DND-41 (cell line): Measurements from ENCODE around the gene HMGXB3.

Source experiments
- ATAC-seq: fragments of 200-7000 bp; cut with Tn5 transposase; 3 replicates; pipeline ENCODE4 v1.9.1; 2021; ENCODE audit warnings: low read depth; ENCODE audit not compliant: insufficient read depth
- DNase-seq: peaks from one replicate; pipeline ENCODE4 v3.0.0-alpha.2; 2020
- H2AFZ ChIP-seq: 2 replicates; pipeline ENCODE4 v1.6.0; 2012; ENCODE audit warnings: low read depth, low read length
- H3K27ac ChIP-seq: 2 replicates; pipeline ENCODE4 v1.5.1; 2012; ENCODE audit warnings: low read length, inconsistent platforms
- H3K27me3 ChIP-seq: fragments of 200-600 bp; sonication (generic); 2 replicates; pipeline ENCODE4 v1.6.0; 2012; ENCODE audit warnings: low read length, mild to moderate bottlenecking, inconsistent platforms; ENCODE audit not compliant: insufficient read depth, poor library complexity
- H3K36me3 ChIP-seq: 2 replicates; pipeline ENCODE4 v1.5.1; 2012; ENCODE audit warnings: low read length, inconsistent platforms; ENCODE audit not compliant: insufficient read depth
- H3K4me1 ChIP-seq: 2 replicates; pipeline ENCODE4 v1.5.1; 2012; ENCODE audit warnings: mild to moderate bottlenecking, low read length; ENCODE audit not compliant: insufficient read depth
- H3K4me2 ChIP-seq: 2 replicates; pipeline ENCODE4 v1.6.0; 2012; ENCODE audit warnings: mild to moderate bottlenecking, moderate library complexity, low read length, inconsistent platforms; ENCODE audit not compliant: insufficient read depth
- H3K4me3 ChIP-seq, 2 experiments: fragments of 200-600 bp in 1 of 2; shearing (Covaris generic) in 1 of 2; 2 replicates each; pipeline ENCODE4 v1.5.1; 2012 to 2016; ENCODE audit warnings: inconsistent platforms in 2 of 2, low read length in 2 of 2, mild to moderate bottlenecking in 2 of 2, low read depth in 1 of 2, moderate library complexity in 1 of 2
- H3K79me2 ChIP-seq: 2 replicates; pipeline ENCODE4 v1.6.0; 2012; ENCODE audit warnings: low read length, inconsistent platforms; ENCODE audit not compliant: insufficient read depth
- H3K9ac ChIP-seq: 2 replicates; pipeline ENCODE4 v1.6.0; 2012; ENCODE audit warnings: low read depth, mild to moderate bottlenecking, inconsistent platforms, low read length, moderate library complexity
- H3K9me3 ChIP-seq: 2 replicates; pipeline ENCODE4 v1.5.1; 2012; ENCODE audit warnings: low read length, moderate library complexity, mild to moderate bottlenecking, inconsistent platforms; ENCODE audit not compliant: insufficient read depth, severe bottlenecking
- H4K20me1 ChIP-seq: 2 replicates; pipeline ENCODE4 v1.6.0; 2012; ENCODE audit warnings: low read length; ENCODE audit not compliant: insufficient read depth
- EZH2 ChIP-seq: IDR thresholded peaks from 3 replicates; pipeline ENCODE4 v1.6.1; 2012; ENCODE audit warnings: borderline replicate concordance, low read depth, mild to moderate bottlenecking, moderate library complexity, low read length, inconsistent platforms; ENCODE audit not compliant: severe bottlenecking
- TF ChIP-seq, protein P1 (sequence below): IDR thresholded peaks from 2 replicates; pipeline ENCODE4 v1.5.1; 2012; ENCODE audit warnings: borderline replicate concordance, low read length, moderate library complexity, mild to moderate bottlenecking; ENCODE audit not compliant: poor library complexity, severe bottlenecking; ENCODE audit errors: extremely low read depth

Gene HMGXB3

GRCh38 chr5:150000256-150000989 lies at the start of gene HMGXB3, which contains the start of gene TIGD6:
Gene HMGXB3 (plus strand): TSS chr5:150000739. CDS start chr5:150004853, 4,114 bp downstream.
Gene TIGD6 (minus strand): TSS chr5:150000654. CDS start chr5:149996348, 4,306 bp downstream.
- TF ChIP-seq, protein P1, sequence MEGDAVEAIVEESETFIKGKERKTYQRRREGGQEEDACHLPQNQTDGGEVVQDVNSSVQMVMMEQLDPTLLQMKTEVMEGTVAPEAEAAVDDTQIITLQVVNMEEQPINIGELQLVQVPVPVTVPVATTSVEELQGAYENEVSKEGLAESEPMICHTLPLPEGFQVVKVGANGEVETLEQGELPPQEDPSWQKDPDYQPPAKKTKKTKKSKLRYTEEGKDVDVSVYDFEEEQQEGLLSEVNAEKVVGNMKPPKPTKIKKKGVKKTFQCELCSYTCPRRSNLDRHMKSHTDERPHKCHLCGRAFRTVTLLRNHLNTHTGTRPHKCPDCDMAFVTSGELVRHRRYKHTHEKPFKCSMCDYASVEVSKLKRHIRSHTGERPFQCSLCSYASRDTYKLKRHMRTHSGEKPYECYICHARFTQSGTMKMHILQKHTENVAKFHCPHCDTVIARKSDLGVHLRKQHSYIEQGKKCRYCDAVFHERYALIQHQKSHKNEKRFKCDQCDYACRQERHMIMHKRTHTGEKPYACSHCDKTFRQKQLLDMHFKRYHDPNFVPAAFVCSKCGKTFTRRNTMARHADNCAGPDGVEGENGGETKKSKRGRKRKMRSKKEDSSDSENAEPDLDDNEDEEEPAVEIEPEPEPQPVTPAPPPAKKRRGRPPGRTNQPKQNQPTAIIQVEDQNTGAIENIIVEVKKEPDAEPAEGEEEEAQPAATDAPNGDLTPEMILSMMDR, result no peak
- no peak for TF ChIP-seq EZH2
- Histone ChIP-seq H3K79me2 (peaks cover 54% of the 10 kb centered on the region), H3K4me1 (peaks cover 37% of the 10 kb centered on the region), H3K36me3 (peaks cover 16% of the 10 kb centered on the region), H3K4me2 (peak within 1 kb of the TSS; percentile 83), H4K20me1 (peaks cover 15% of the 10 kb centered on the region; the same call in 1 of the 2 replicates), H3K27ac (peak within 1 kb of the TSS; percentile 86), H3K27me3 (no peaks in the 10 kb centered on the region), H3K4me3 (peak within 1 kb of the TSS; percentile 57 to 68), H3K9me3 (no peaks in the 10 kb centered on the region), H3K9ac (peak within 1 kb of the TSS; percentile 89), H2AFZ (peak within 1 kb of the TSS; percentile 79)
- ATAC-seq, result peak; percentile 90
- peak; percentile 92 for DNase-seq

- Histone ChIP-seq H3K36me3 (no peaks in the 10 kb centered on the region), H3K4me2 (no peak overlapping the region), H2AFZ (0 out of 2 replicates have a peak overlapping the region, but pooled peaks have one; percentile 26), H3K27me3 (peaks cover 6% of the 10 kb centered on the region), H3K79me2 (no peaks in the 10 kb centered on the region), H3K9me3 (no peaks in the 10 kb centered on the region), H3K4me1 (no peaks in the 10 kb centered on the region), H3K27ac (no peak overlapping the region), H4K20me1 (no peaks in the 10 kb centered on the region), H3K9ac (no peak overlapping the region), H3K4me3 (no peak overlapping the region)
- ATAC-seq, result no peak
- no peak for DNase-seq
- TF ChIP-seq, protein P1, result no peak
- no peak for TF ChIP-seq EZH2
Measured at GRCh38 chr5:149951138-149951749, 49.3 kb upstream of the HMGXB3 start.

DNA sequence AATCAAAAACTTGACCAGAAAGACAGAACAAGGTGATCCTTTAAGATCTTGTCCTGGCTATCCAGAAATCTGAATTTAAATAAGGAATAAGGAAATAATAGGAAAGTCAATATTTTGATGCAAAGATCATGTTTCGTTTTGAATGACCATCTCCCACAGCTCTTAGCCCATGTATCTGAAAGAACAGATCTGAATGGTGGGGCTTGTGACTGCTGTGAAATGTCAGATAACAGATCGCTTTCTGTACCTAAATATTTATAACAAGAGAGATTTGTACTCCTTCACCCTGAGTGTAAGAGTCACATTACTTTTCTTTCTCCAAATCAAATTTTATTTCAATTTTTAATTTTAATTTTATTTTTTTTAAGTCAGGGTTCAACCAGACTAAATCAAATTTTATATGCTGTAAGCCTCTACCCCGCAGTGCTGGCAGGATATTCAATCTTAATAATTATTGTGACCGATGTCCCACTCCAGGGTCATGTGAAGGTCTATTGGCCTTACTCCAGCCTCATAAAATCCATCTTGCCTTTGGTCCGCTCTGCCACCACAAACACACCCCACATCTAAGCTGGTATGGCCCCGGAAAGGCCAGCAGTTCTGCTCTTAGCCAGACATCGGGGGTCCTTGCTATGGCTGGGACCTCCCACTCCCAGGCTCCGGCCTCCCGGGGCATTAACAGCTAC lies 47.0 kb upstream of the HMGXB3 start:
- Histone ChIP-seq H3K79me2 (no peaks in the 10 kb centered on the region), H3K9ac (no peak overlapping the region), H3K36me3 (no peaks in the 10 kb centered on the region), H3K27ac (no peak overlapping the region), H2AFZ (no peak overlapping the region), H3K4me2 (no peak overlapping the region), H3K4me3 (no peak overlapping the region), H3K27me3 (peaks cover 6% of the 10 kb centered on the region), H3K9me3 (no peaks in the 10 kb centered on the region), H3K4me1 (no peaks in the 10 kb centered on the region), H4K20me1 (no peaks in the 10 kb centered on the region)
- DNase-seq, result no peak
- no peak for ATAC-seq
- TF ChIP-seq, protein P1, result no peak
- TF ChIP-seq EZH2, result no peak
